ENCODE data around the gene PEX11G. TPM values are rescaled to one million over a fixed set of nuclear protein-coding genes. Genes with fewer than 3 reads are reported as not detected.
"Not testable (repeated sequence)": the region's sequence is repeated elsewhere in the genome, so short reads cannot be mapped to it uniquely, and the experiment has no call there.

PEX11G gene
- total RNA-seq, 1 donor from 2014 or later: 3.5 TPM

DNA sequence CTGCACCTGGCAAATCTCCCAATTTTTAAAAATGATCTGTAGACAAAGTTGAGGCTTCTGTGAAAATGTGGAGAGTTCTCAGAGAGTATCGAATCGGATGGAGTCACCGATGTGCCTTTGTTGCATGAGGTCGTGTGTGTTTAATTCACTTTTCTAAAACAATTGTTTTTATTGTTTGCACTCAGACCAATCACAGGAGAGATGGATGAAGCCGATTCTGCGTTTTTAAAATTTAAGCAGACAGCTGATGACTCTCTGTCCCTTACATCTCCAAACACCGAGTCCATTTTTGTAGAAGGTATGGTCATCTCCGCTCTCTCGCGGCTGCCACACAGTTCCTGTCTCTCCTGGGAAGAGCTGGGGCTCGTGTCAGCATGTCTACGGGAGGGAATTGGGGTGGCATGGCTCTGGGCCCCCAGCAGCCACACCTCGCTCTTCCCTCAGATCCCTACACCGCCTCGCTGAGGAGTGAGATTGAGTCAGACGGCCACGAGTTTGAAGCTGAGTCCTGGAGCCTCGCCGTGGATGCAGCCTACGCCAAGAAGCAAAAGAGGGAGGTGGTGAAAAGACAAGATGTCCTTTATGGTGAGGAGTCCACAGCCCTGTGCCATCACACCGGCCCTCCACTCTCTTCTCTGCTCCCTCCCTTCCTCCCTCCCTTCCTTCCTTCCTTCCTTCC, 47.2 kb downstream of the PEX11G start:
- DNase-seq (ENCODE audit: low spot score): no peak

DNA sequence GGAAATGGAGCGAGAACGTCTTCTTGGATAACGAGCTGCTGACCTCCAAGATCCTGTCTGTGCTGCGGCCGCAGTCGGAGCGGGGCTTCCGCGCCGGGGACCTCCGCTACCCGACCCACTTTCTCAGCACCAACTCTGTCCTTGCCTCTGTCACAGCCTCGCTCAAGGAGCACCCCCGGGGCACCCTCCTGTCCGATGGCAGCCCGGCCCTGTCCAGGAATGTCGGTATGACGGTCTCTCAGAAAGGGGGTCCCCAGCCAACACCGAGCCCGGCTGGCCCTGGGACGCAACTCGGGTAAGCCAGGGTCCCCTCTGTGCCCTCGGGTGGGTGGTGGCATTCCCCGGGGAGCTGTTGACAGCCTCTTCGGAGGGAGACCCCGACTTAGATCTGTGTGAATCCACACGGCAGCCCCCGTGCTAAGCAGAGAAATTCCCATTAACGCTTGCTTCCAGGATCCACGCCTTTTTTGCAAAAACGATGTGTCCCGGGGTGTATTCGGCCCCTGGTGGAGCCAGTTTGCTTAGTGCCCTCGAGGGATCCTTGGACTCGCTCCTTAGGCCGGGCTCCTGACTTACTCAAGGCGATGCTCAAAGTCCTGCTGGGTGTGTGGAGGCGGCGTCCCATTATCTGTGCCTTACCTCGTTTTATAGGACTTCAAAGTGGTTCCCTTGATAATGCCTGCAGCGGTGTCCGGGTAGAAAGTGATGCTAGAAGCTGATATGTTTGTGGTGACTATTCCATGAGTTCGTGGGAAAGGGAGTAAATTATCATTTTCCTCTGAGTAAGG, 48.5 kb downstream of the PEX11G start:
- DNase-seq (ENCODE audit: low spot score): no peak

DNA sequence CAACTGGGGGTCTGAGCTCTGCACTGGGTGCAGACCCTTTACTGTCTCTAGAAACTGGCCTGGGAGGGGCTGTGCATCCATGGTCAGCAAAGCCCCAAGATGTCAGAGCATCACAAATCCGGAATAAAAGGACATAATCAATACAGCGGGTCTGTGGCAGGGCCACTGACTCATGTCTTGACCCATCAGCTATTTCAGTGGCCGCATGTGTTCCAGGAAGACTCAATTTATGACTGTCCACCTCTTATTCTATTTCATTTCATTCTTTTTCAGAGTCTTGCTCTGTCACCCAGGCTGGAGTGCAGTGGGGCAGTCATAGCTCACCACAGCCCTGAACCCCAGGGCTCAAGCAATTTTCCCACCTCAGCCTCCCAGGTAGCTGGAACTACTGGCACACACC, 53.2 kb downstream of the PEX11G start:
- DNase-seq (ENCODE audit: low spot score): no peak

DNA sequence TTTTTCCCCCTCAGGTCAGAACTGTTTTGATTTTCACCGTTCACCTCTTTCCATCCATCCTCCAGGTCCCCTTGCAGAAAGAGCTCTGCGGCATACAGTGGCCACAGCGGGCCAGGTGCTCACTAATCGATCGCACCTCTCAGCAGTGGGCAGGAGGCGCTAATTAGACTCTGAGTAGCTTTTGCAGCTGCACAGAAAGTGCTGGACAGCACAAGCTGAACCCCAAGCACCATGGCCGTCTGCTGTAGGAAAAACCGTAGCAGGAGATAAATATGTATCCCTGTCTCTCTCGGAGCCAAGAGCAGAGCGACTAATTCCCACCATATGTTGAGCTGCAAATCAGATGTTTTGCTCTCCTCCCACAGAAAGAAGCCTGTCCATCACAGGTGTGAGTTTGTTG, 54.4 kb downstream of the PEX11G start:
- DNase-seq (ENCODE audit: low spot score): no peak

DNA sequence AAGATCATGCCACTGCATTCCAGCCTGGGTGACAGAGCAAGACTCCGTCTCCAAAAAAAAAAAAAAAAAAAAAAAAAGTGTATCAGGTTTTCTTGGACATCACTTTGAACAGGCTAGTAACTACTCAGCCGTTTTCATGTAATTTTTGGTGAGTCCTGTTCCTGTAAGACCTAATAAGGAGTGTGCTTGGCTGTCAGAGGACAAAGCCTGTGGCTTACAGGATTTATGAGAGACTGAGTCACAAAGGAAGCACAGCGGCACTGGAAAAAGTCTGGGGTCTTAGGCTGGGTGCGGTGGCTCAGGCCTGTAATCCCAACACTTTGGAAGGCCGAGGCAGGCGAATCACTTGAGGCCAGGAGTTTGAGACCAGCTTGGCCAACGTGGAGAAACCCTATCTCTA, 55.4 kb downstream of the PEX11G start:
- DNase-seq (ENCODE audit: low spot score): not testable (repeated sequence)

DNA sequence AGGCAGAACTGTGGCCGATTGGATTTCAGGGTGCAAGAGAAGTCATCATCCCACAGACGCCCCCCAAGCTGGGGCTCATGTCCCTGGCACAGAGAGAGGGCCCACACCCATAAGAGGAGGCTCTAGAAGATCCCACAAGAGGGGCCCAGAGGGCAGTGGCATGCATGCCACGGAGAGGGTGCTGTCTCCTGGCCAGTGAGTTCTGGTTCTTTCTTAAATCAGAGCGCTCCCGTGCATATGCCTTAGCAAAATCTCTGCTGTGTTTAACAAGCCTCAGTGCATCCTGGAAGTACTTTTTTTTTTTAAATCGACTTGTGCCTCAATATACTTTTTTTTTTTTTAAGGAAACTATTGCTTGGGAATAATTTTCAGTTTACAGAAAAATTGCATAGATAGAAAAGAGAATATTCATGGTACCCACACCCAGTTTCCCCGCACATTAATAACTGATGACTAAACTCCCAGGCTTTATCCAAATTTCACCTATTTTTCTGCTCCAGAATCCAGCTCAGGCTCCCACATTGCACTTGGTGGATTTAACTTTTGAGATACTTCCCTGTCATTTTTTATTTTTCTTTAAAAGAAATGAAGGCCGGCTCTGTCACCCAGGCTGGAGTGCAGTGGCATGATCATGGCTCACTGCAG, 59.1 kb downstream of the PEX11G start:
- DNase-seq (ENCODE audit: low spot score): no peak

DNA sequence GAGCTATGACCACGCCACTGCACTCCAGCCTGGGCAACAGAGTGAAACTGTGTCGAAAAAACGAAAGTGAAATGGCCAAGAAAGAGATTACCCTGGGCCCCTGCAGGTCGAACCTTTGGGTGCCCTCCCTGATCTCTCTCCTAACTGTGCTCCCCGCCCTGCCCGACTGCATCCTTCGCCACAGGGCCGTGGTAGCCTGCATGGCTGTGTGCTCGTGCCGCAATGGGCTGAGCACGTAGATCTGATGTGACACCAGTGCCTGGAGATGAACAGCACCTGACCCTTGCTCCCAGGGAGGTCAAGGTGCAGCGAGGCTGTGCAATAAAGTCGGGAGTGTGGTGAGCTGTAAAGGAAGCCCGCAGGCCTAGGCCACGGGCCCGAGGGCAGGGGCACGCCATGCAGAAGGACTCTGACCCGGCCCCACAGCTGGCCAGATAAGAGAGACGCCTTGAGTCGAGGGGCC, 60.2 kb downstream of the PEX11G start:
- no peak for DNase-seq (ENCODE audit: low spot score)

DNA sequence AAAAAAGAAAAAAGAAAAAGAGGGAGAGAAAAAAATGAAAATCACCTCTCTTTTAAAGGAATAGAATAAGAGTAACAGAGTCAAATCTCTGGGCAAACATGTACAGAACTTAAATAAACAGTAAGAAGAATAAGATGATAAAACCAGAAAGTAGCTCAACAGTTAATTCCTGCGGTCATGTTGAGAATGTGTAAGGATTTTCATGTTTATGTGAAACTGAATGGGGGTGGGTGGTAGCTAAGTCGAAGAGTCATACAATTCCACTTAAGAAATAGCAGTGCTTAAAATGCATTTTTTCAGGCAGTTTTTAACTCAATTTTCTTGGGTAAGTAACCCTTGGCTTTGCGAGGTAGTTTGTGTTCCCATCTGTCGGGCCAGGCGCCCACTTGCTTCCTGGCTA, 60.9 kb downstream of the PEX11G start:
- no peak for DNase-seq (ENCODE audit: low spot score)

DNA sequence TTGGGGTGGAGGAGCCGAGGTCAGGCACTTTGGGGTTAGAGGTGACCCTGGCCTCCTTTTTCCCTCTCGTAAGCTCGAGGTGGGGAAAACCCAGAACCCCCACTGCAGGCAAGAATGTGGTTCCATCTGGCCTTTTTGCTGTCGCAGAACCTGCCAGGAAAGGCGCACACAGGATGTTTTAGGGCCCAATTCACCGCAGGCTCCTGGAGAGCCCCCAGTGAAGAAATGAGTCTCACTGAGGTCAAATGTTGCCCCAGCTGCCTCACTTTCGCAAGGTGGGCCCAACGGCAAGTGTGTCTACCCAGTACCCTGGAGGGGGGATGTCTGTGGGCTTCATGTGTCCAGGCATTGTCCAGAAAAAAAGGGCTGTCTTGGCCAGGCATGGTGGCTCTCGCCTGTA, 61.8 kb downstream of the PEX11G start:
- no peak for DNase-seq (ENCODE audit: low spot score)

Other genes starting within 250 kb of the PEX11G start
- gene INSR, start 194.6 kb downstream of the PEX11G start, total RNA-seq: 75.5 TPM
- 18.4 TPM for gene ARHGEF18, start 140.1 kb downstream of the PEX11G start, total RNA-seq
- 59.1 TPM for gene ZNF358, start 27.1 kb upstream of the PEX11G start, total RNA-seq
- gene MCOLN1, start 33.6 kb upstream of the PEX11G start, total RNA-seq: 55.5 TPM
- gene PNPLA6, start 46.7 kb upstream of the PEX11G start, total RNA-seq: 84.8 TPM
- gene CAMSAP3, start 106.8 kb upstream of the PEX11G start, total RNA-seq: 0.32 TPM
- gene XAB2, start 140.5 kb upstream of the PEX11G start, total RNA-seq: 19.5 TPM
- gene PET100, start 140.8 kb upstream of the PEX11G start, total RNA-seq: 98.6 TPM
- gene PCP2, start 144.7 kb upstream of the PEX11G start, total RNA-seq: not detected
- 60.4 TPM for gene STXBP2, start 148.1 kb upstream of the PEX11G start, total RNA-seq
- gene RETN, start 180.0 kb upstream of the PEX11G start, total RNA-seq: 4.8 TPM
- gene MCEMP1, start 188.1 kb upstream of the PEX11G start, total RNA-seq: 9.1 TPM
- 107 TPM for gene TRAPPC5, start 191.8 kb upstream of the PEX11G start, total RNA-seq
- 0.67 TPM for gene FCER2, start 213.1 kb upstream of the PEX11G start, total RNA-seq
- 10.1 TPM for gene CLEC4G, start 243.1 kb upstream of the PEX11G start, total RNA-seq